GOT3 (cell line): Measurements from ENCODE around the gene CLIC4.

Experiments
- DNase-seq: peaks from one replicate; lab custom pipeline; 2025; ENCODE audit warnings: mixed read lengths; lab: John Stamatoyannopoulos, UW

Gene CLIC4

DNA sequence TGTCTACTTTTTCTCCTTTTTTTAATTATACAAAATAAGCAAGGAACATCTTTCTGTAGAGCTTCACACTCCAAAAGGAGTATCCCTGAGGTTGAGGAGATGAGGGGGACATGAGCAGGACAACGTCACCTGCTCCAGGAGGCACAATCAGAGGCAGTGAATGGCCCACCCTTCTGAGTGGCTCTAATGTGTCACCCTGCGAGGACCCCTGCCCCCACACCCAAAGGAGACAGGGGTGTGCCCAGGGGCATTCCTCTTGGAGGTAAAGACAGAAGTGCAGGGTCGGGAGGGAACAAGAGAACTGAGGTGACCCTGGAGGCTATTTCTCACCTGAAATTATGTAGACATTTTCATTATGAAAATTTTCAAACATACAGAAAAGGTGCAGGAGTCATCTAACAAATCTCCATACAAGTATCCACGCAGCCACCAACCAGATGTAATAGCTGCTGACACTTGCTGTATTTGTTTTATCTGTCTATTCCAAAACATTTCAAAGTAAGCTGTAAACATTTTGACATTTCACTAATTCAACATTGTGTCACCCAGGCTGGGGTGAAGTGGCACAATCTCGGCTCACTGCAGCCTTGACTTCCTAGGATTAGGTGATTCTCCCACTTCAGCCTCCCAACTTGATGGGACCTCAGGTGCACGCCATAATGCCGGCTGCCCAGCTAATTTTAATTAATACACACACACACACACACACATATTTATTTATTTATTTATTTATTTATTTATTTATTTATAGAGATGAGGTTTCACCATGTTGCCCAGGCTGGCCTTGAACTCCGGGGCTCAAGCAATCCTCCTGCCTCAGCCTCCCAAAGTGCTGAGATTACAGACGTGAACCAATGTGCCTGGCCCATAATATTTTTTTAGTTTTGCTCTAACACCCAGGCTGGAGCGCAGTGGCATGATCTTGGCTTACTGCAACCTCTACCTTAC is 114.1 kb downstream of the CLIC4 start:
- no peak for DNase-seq

DNA sequence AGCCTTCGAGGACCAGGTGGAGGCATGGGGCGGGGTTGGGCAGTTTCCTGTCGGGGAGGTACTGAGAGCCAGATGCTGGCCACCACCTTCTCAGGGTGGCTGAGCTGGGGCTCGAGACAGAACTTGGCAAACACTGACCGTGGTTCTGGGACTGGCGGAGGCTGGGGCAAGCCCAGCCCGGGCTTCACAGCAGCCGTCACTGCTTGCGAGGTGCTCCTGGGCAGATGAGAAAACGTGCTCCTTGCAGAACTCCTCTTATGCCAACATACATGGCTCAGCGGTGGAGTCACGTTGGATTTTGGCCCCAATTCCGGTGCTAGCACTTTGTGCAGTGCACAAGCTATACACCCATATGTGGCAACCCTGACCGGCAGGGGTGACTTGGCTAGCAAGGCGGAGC is 115.6 kb downstream of the CLIC4 start:
- no peak for DNase-seq

DNA sequence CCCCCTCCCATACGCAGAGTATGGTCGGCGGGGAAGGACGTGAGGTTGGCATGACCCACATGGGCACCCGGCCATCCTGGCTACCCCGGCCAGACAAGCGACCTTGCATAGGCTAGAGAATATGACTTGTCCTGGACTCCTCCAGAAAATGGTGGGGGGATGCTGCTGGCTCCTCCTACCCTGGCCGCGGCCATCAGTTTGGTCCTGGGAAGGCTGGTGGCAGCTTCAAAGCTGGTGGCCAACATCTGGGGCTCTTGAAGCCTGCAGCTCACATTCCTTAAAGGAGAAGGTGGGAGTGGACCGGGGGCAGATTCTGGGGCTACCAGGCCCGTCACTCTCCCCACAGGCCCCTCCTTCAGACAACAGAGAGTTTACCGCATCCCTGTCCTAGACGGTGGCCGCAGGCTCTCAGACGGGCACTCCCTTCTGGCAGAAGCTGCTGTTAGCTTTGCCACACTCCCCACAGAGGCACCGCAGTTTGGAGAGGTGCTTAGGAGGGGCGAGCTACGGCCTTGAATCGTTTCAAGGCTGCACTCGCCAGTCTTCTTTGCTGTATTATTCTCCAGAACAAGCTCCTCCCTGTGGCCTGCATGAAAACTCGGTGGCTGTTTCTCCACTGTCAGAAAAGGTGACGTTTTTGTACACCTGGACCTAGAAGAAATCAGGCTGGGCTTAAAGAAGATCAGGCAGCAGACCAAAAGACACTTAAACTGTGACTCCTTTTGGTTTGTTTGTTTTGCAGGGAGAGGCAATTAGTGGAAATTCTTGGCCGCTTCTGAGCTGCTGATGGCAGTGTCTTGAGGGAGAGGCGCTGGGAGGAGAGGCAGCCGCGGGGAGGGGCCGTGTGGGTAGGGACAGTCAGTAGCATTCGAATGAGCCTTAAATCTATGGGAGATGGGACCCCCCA is 116.8 kb downstream of the CLIC4 start:
- DNase-seq = no peak

DNA sequence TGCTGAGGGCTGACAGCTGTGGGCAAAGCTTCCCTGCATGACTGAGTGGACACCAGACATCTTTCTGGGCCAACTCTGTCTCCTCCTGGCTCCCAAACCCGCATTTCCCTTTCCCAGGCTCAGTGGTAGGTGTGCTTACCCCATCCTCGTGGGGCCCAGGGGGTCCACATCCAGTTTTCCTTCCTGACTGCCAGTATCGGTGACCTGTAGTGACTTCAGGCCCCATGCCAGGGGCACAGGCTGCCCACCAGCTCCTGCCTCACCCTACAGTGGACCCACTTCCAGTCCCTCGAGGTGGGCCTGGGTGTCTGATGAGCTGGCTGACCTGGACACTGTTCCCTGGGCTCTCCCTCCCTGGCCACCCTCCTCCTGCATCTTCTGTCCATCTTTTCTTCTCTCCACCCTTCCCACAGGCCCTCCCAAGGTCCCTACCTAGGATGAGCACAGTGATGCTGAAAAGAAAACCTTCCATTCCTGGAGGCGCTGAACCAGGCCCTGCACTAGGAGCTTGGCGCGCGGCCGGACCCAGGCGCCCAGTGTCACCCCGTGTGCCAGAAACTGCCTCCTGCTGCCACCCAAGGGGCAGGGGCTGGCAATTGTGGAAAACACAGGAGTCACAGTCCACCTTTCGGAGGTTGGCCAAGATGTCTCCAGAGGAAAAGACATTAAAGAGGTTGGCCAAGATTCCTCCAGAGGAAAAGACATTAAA is 117.7 kb downstream of the CLIC4 start:
- no peak for DNase-seq

DNA sequence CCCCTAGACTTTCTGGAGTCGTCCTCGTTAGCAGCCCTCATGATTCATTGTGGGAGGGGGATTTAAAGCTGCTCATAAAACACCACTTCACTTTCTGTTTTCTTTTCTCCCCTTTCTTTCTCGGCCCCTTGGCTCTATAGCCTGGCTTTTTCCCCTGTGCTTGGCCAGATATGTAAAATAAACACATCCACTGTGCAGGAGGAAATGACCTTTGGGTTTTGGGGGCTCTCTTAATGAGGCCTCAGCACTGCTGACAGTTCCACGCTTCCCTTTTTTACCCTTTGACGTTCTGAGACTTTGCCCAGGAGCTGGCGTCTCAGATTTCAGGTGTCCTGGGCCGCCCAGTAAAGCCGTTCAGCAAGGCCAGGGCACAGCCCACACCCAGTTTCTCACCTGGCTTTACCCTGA is 119.1 kb downstream of the CLIC4 start:
- DNase-seq = no peak

DNA sequence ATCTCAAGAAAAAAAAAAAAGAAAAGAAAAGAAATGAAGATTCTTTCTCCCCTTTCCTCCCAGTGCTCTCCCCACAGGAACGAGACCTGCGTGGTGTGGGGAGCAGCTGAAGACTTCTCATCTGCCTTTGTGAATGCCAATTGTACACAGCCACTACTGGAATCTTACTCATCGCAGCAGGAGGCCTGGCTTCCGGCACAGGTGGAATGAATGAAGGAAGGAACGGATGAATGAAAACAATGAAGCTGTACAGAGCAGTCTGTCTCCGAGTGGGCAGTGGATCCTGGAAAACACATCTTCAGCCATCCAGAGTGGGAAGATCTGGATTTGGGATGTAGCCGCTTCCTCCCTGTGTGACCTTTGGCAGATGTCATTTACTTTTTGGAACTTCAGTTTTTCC is 119.9 kb downstream of the CLIC4 start:
- no peak for DNase-seq

DNA sequence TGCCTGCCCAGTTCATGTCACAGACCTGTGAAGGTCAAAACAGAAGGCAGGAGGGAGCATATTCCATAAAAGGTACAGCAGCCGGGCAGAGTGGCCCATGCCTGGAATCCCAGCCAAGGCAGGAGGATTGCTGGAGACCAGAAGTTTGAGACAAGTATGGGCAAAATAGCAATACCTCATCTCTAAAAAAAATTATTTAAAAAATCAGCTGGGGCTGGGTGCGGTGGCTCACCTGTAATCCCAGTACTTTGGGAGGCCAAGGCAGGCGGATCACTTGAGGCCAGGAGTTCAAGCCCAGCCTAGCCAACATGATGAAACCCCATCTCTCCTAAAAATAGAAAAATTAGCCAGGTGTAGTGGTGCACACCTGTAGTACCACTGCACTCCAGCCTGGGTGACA is 120.3 kb downstream of the CLIC4 start:
- no peak for DNase-seq

DNA sequence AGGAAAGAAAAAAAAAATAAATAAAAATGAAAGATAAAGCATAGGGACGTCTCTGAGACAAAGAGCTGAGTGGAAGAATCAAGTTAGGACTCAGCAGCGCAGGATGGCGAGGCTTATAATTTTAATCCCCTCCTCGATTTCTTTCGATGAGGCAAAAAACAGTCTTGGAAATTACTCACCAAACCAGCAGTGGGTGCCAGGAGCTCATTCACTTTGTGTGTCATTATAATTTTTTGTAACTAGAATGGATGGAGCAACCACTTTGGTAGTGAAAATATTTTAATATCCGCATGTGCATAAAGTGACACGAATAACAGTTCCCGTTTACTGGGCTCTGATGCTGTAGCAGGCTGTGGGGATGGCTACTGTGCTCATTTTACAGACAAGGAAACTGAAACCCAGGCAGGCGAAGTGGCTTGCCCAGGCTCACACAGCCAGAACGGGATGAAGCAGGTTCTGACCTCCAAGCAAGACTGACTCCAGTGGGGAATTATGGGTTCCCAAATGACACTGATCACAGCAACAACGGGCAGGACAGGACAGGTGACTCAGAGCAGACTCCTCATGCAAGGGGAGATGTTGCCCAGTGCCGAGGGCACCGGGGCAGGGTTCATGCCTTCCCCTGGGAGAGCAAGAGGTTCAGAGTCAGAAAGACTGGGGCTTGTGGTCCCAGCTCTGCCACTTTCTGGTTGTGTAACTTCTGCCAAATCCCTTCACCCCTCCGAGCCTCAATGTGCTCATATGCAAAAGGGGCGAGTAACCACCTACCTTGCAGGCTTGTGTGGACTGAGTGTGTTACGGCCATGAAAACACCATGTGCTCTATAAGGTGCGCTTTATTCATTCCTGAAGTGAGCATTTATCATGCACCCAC is 121.2 kb downstream of the CLIC4 start:
- DNase-seq = peak; percentile 28

DNA sequence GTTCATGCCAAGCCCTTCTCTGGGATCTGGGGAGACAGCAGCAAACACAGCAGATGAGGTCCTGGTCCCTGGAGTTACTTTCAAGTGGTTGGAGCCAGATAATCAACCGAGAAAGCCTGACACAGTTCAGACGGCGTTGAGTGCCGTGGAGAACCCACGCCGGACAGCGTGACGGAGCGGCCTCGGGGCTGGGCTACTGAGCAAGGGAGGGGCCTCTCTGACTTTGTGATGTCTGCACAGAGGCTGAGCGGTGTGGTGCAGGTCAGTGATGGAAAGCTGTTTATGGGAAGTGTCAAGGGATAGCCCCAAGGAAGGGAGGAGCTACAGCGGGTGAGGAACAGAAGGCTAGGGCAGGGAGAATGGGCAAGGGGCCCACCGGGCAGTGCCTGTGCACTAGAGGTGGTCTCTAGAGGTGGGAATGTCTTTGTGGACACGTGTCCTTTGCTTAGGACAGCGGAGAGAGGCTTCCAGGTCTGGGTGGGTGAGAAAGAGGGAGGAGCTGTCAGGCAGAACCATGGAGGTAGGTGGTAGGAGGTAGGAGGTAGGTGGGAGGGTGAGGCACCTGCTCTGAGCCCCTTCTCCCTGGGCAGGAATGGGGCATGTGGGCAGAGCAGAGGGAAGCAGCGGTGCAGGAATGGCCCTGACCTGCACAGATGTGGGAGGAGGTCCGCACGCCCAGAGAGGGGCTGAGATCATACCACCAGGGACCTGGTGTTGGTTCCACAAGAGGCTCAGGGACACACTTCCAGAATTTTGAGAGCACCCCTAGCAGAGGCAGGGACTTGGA is 122.0 kb downstream of the CLIC4 start:
- no peak for DNase-seq

DNA sequence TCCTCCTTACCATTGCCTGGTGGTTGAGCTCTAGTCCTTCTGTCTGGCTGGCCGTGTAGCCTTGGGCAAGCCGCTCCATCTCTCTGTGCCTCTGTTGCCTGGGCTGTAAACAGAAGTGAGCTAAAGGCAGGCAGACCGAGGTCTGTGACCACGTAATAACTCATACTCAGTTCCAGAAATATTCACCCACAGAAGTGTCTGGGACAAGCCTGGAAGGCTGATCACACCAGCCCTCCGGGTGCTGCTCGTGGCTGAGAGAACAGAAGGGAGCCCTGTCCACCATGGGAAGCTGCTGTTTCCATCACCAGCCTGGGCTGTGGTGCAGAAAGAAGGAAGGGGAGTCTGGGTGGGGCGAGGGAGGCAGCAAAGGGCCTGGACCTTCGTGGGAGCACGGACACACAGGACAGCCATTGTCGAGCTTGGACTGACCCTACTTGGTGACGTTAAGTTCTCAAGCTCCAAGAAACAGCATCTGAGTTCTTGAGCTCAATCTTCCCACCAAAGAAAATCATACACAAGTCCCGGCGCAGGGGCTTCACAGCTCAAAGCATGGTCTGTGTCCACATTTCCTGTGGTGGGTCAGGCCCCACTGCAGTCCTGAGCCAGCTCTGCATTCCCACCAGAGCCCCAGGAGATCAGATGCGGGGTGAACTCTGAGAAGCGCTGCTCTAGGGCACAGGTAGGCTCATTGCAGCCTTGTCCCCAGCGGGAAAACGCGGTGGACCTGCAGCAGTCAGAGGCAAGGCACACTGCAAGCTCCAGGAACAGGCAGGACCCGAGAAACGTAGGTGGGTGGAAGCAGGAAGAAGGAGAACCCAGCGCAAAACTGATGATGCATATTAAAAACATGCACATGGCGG is 123.0 kb downstream of the CLIC4 start:
- DNase-seq = no peak

DNA sequence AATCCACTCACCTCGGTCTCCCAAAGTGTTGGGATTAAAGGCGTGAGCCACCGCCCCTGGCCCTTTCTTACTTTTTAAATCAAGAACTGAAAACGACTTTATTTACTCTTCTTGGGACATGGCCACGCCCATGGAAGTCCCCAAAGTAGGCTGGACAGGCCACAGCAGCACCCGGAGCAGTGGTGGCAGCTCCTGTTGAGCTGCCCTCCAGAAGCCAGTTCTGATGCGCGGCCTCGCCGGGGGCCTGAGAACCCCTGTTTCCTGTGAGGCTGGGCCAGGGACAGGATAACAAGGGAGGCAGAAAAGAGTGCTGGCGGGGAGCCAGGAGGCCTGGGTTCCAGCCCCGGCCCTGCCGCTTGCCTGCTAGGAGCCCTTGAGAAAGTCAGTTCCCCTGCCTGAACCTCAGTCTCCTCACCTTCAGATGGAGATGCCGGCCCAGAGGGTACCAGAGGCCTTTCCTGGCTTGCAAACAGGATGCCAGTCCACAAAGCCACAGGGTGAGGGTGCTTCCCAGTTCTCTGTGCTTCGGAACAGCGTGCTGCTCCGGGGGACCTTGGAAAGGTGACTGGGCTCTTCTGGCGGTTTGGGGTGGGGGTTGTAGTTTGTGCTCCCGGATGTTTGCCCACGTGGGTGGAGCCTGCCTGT is 125.4 kb downstream of the CLIC4 start:
- no peak for DNase-seq

DNA sequence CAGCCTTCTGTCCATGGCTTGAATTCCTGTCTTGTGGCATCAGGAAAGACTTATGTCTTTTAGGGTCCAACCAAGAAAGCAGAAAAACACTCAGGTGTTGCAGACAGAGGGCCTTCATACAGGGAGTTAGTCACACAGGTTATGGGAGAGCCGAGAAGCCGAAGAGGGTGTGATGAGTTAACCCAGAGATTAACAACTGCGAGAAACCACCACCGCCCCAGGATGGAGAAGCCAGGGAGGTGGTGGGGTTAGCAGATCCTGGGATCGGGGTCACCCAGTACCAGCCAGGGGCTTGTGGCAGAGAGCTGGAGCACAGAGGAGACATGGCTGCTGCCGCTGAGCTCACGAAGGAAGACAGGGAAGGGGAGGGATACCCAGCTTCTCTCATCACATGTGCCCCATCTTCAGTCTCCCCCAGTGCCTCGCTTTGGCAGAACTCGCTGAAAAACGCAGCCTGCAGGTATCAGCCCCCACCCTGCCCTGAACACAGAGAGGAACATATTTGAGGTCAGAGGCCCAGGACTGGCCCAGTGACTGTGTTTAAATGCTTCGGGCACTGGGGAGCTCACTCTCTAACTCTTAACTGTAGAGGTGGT is 126.2 kb downstream of the CLIC4 start:
- no peak for DNase-seq

DNA sequence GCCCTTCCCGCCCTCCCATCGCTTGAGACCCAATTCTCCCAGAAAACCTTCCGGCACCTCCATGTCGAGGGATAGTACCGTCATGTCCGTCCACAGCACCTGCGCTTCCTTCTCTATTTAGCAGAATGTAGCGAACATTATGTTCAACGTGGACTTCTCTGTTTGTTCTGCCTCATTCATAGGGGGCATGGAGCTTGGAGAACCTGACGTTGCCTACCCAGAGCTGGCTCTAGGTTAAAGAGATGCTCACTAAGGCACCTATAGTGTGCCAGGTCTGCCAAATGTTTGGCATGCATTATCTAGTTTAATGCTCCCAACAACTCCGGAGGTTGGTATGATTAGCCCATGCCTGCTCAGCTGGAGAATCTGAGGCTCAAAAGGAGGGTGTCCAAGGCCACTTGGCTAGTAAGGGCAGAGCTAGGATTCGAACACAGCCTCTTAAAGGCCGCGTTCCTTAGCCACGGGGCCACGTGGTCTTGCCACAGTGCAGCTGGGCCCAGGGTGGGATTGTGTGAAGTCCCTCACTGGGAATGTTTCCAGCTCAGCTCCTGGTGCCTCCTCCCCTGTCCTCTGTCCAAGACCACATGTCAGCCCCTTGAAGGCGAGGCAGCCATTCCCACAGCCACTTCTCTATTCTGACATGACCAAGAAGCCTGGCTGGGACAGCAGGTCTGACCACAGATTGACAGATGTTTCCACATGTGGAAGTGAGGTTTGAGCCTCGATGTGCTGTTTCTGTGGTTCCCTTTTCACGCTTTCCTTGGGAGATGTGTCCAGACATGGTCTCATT is 127.0 kb downstream of the CLIC4 start:
- DNase-seq = no peak

DNA sequence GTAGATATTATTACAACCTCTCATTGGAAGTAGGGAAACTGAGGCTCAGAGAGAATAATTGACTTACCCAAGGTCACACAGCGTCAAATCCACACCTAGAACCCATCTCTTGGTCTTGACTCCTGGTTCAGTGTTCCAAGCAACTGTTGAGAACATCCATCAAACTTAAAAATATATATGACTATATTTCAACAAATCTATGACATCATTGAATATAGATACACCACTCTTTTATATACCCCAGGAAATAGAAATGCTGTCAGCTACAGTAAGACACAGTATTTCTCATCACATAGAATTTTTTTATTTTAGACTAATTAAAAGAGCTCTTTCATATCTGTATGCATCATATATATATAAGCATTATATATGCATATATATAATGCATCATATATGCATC is 127.9 kb downstream of the CLIC4 start:
- DNase-seq = no peak

DNA sequence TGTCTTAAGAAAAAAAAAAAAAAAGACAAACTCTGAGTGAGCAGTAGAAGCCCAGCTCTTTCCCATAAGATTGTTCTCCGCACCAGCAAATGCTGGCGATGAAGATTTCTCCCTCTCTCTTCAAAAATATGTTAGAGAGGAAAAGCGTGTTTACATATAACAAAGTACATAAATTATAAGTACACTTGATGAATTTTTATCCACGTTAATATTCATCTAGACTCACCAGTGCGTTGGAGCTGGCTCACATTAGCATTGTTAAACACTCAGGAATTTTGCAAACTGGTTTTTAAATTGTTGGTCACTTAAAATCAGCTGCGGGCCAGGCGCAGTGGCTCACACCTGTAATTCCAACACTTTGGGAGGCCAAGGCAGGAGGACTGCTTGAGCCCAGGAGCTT is 128.8 kb downstream of the CLIC4 start:
- DNase-seq = no peak

DNA sequence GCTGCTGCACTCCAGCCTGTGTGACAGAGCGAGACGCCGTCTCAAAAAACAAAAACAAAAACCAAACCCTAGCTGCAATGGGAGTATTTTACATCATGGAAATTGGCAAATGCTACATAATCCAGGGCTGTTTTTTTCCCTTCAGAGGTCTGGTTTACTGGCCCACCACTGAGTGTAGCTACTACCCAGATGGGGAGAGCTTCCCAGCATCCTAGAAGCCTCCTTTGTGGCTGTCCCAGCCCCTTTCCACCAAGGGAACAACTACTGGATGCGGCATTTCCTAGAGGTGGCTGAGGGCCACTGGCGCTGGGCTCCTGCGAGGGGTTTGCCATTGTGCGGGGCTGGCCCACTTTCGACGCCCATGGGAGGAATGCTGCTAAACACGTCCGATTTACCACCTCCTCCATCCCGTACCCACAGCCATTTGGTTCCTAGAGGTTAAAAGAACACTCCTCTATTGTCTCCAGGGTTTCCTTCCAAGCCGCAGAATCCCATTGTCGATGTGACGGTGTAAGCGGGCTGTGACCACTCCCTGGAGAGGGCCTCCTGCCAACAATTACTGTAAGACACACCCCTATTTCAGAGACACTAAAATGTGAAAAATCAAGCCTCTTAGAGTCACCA is 129.5 kb downstream of the CLIC4 start:
- no peak for DNase-seq

DNA sequence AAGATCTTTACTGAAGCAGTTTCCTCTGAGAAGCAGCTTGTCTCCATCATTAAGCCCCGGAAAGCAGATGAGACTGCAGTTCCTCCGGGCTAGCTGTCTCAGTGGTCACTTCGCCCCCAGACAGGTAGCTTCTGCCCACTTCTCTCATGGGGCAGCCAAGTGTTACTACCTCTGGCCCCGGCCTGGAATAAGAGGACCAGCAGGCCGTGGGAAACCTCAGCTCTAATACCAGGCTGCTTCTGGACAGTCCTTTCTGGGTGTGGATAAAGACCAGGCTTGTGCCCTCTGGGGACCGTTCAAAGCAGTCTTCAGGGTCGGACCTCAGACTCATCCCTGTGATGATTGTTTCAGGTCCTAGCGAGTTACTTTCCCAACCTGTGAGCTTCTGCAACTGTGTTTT is 130.0 kb downstream of the CLIC4 start:
- DNase-seq = no peak
